Activated CD4-positive, CD25-positive, alpha-beta regulatory T cell treated with anti-CD3 and anti-CD28 coated beads, Interleukin-2, amount 50 U/mL, for 24 hours (primary cell): ENCODE results near the gene TNFRSF19.

Experiments
- ATAC-seq, 2 donors: fragments of 150-1000 bp; cut with Tn5 transposase; one replicate each; pipeline ENCODE4 v1.10.0; 2021; ENCODE audit warnings: mild to moderate bottlenecking in 1 of 2, moderate library complexity in 1 of 2

The TNFRSF19 gene

DNA sequence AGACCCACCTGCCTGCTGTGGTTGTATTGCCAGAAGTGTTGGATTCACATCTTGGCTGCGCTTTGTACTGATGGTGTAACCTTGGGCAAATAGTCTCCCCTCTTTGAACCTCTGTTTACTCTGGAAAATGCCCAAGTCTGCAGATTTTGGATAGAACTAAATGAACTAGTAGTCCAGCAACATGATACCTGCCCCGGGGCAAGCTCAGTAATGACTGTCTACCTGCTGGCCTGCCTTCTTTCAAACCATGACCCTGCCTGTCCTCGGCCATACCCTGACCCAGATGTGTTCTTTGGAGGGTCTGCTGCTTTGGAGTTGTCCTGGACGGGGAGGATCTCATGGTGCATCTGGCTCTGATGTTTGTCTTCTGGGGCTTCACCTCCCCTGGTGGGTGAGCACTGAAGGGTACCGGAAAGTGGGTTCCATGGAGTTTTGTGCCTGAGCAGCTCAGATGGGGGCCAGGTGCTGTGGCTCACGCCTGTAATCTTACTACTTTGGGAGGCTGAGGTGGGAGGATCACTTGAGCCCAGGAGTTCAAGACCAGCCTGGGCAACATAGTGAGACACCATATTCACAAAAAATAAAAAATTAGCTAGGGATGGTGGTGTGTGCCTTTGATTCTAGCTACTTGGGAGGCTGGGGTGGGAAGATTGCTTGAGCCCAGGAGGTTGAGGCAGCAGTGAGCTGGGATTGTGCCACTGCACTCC lies 59.5 kb downstream of the TNFRSF19 start:
- ATAC-seq, result no peak

GRCh38 chr13:23630349-23631093 lies 60.3 kb downstream of the TNFRSF19 start:
- ATAC-seq, result no peak

- ATAC-seq, result no peak
Measured at GRCh38 chr13:23631311-23632047, 61.3 kb downstream of the TNFRSF19 start.

DNA sequence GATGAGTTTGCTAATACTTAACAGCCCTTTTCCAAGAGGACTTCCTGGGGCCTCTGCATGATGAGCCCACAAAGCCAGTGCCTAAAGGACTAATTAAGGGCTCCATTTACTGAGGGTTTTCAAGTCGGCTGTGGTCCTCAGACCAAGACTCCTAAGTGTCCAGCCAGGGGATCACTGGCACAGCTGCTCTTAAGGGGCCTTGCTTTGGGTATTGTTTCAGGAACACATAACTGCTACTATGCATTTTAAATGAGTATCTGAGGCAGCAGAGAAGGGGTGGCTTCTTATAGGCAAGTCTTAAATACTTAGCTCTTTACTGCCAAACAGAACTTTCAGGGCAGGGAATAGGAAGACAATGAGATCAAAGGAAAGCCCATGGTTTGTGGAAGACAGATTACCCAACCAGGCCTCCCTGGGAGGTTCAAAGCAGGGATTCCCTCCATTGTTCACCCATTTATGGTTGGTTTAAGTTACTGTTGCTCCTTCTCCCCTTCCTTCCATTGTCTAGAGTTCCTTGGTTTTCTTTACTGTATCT lies 61.9 kb downstream of the TNFRSF19 start:
- no peak for ATAC-seq

- no peak for ATAC-seq
Measured at GRCh38 chr13:23632741-23633140, 62.5 kb downstream of the TNFRSF19 start.

GRCh38 chr13:23634897-23635296 lies 64.7 kb downstream of the TNFRSF19 start:
- no peak for ATAC-seq

GRCh38 chr13:23636360-23636759 lies 66.1 kb downstream of the TNFRSF19 start:
- ATAC-seq, result no peak

GRCh38 chr13:23637829-23638228 lies 67.6 kb downstream of the TNFRSF19 start:
- no peak for ATAC-seq

- ATAC-seq, result no peak
Measured at GRCh38 chr13:23639674-23640073, 69.5 kb downstream of the TNFRSF19 start.

- no peak for ATAC-seq
Measured at GRCh38 chr13:23642110-23642509, 71.9 kb downstream of the TNFRSF19 start.

DNA sequence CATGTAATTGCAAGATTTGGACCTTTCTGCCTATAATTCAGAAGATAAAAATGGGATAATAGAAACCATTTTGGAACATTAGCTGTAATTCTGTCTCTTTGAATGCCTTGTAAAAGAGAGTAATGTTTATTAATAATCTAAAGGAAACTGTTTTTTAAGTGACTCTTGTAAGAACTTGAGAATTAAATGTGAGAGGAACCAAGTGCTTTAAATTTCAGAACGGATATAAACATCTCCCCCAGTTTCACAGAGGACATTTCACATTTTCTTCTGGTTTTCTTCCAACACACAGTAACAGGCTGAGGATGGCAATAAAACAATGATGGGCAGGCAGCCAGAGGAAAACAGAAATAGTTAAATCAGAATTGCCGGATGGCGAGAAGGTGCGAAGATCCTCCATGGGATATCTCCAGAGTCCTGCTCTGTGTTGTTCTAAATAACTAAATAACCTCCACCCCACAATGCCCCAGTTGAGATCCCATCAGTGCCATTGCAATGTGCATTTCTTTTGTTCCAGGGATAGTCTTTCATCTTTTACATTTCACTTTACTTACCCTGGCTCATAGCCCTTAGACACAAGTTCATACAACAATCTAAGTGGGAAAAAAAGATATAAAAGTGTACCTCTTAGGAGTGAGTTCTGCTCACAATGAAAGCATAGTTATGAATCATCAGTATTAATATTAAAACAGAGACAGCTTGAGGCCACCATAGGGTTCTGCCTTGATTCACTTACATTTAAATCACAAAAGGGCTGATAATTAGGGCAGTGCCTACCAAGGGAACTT lies 73.3 kb downstream of the TNFRSF19 start:
- ATAC-seq, result peak; percentile 46 to 66

- ATAC-seq, result no peak
Measured at GRCh38 chr13:23644126-23644419, 73.9 kb downstream of the TNFRSF19 start.

GRCh38 chr13:23644527-23645138 lies 74.4 kb downstream of the TNFRSF19 start:
- no peak for ATAC-seq

DNA sequence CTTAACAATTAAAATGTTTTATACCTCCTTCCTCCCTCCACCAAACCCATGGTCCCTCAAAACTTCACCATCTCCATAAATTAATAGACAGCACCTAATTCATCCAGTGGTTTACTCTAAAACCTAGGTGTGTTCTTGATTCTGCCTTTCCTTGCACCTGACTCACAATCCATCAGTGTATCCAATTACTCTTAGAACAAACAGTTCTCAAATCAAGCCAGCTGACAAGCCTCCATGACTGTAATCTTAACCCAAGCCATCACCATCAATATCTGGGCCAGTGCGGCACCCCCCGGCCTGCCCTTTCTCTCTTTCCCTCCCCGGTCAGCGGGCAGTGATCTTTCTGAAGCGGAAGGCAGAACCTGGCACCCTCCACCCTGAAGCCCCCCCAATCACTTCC lies 75.6 kb downstream of the TNFRSF19 start:
- ATAC-seq, result no peak

DNA sequence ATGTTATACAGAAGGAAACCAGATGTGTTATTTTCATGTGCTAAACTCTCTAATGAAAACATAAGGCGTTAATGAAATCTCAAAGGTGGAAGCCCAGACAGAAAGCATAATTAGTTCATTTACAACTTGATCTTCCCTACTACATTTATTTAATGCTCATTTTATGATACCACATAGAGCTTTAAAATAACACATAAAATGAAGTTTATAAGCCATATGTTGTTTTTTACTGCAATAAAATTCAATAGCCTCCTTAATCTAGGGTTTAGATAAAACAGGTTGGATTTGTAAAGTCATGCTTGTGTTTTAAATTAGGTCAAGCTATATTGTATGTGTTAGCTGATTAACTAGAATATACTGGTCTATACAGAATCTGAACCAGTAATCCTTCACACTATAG lies 81.2 kb downstream of the TNFRSF19 start:
- ATAC-seq, result no peak

DNA sequence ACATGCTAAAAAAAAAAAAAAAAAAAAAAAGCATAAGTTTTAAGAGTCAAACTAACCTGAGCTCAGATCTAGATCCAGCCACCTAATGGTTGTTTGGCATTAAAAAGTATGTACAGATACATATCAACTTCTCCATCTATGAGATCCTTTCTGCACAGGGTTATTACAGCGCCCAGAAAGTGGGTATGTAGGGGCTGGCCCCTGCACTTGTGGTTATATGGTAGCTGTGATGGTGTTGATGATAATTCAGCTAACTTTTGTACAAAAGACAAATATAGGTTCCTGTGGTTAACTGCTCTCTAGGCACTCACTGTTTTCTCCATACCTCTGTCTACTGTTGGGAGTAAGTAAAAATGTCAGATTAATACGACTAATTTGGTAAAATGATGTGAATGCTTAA lies 81.7 kb downstream of the TNFRSF19 start:
- ATAC-seq, result peak in 1 of 2 donors; percentile 56

DNA sequence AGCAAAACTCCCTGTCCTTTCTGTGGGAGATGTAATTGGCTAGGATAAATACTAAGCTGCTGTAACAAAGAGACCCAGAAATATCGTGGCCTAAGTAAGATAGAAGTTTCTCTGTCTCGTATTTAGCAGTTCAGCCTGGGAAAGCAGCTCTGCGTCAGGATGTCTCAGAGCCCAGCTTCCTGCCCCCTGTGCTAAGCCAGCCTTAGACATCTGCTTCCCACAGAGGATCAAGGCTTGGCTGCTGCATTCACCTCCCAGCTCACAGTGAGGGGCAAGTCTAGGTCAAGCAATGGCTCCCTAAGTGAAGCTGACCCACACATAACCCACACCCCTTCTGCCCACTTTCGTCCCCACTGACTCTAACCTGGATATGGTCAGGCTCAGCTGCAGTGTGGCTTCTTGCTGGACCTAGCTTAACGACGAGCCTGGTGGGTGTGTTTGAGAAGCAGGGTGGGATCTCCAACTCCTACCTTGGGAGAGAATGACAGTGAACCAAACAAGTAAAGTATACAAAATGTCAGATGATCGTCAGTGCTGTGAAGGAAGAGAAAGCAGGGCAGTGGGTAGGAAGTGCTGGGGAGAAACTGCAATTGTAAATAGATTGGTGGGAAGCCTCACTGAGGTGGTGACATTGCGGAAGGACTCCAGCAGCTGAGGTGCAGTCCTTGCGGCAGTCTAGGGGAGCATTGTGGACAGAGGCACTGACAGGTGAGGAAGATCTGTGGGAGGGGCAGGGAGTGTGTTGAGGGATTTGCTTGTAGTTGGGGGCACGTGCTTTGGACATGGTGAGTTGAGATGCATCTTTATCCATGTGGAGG lies 82.9 kb downstream of the TNFRSF19 start:
- no peak for ATAC-seq

DNA sequence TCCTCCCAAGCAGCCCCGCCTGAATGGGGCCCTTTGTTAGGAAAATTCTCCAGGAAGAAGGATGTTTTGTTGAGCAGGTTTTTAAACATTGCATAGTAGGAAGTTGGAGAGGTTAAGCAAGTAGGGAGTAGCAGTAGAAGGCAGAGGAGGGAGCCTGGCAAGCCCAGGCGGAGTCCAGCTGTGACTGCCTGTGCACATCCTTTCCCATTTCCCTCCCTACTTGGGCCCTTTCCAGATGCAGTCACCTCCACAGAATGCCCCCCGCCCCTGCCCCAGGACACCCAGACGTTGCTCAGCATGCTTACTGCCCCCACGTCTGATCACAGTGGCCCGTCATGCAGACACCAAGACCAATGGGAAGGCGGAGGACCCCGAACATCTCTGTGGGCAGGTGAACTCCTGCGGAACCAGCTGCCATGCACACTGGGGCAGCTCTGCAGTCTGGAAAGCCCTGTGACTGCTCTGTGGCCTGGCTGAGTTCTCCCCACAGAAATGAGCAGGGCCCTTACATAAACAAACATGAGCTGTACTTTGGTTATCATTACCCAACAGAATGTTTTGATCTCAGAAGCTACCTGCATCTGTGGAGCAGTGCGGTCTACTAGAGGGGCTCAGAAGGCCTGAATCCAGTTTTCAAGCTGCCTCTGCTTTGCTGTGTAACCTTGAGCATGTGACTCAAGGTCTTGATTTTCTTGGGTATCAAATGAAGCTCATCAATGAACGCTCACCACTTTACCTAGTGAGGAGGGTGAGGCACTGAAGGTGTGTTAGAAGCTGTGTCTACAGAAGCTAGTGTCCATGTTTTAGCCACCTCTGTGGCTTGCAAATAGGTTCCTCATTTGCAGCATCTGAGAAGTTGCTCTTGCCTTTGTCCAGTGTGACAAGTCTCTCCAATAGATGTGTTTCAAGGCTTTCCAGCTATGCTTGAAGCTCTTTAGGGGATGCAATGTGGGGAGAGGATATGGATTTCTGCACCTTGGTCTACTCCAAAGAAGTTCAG lies 84.2 kb downstream of the TNFRSF19 start:
- ATAC-seq, result no peak

GRCh38 chr13:23655321-23655720 lies 85.1 kb downstream of the TNFRSF19 start:
- no peak for ATAC-seq
